DMS53 (cell line): ENCODE results near the gene RGS7.

ENCODE experiments used
- DNase-seq: peaks from one replicate; lab custom pipeline; 2025; lab: John Stamatoyannopoulos, UW

The RGS7 gene

DNA sequence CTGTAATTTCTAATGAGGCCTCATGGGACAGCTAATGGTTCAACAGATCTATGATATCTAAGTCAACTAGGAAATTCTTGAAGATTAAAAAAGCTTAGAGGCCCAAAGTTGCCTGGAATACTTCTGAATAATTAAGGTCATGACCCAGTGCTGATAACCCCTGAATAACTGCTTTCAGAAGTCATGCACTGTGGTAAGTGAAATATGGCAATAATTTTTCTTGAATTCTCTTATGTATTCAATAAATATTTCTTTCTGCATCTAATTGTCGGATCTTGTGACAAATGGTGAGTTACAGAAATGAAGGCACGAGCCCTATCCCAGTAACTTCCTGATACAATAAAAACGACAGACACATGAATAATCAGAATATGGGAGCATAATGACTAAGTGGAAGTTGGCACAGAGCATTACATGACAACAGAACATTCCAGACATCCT lies 525.8 kb downstream of the RGS7 start:
- no peak for DNase-seq

- no peak for DNase-seq
Measured at GRCh38 chr1:240829487-240829886, 527.5 kb downstream of the RGS7 start.

DNA sequence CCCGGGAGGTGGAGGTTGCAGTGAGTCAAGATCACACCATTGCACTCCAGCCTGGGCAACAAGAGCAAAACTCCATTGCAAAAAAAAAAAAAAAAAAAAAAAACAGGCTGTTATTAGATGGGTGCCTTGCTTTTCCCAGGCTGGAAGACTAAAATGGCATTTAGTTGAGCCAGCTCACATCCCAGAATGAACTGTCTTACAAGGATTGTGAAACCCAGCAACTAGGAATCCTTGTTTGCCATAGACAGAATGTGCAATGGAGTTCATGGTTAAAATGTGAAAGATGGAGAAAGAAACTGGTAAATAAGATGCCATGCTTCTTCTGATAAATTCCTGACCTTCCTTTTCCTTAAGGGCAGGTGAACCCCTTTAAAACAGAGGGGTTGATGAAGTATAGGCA lies 529.2 kb downstream of the RGS7 start:
- no peak for DNase-seq

GRCh38 chr1:240824238-240824637 lies 532.8 kb downstream of the RGS7 start:
- no peak for DNase-seq

DNA sequence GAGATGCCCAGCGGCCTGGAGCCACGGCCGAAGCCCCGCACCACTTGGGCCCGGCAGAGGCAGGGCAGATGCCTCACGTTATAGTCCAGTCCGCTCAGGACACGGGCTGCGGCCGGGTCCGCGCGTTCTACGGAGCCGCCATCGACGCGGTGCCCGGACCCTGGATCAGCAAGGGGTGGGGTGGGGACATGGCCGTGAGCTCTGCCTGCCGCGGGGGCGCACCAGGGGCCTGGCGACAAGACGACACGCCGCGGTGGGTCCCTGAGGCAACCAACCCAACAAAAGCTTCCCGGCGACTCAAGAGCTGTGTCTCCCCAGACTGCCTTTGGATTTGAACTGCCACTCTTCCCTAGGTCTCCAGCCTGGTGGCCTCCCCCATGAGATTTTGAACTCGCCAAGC lies 533.6 kb downstream of the RGS7 start:
- no peak for DNase-seq

DNA sequence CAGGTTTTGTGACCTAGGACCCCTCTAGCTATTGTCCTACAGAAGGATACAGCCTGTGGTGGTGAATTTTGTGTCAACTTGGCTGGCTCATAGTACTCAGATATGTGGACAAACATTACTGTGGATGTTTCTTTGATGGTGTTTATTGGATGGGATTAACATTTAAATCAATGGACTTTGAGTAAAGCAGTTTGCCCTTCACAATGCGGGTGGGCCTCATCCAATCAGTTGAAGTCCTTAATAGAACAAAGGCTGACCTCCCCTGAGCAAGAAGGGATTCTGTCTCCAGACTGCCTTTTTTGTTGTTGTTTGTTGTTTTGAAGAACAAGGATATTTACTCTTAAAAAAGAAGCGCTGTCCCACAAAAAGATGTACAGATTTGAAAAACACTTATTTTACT lies 535.1 kb downstream of the RGS7 start:
- DNase-seq: no peak

DNA sequence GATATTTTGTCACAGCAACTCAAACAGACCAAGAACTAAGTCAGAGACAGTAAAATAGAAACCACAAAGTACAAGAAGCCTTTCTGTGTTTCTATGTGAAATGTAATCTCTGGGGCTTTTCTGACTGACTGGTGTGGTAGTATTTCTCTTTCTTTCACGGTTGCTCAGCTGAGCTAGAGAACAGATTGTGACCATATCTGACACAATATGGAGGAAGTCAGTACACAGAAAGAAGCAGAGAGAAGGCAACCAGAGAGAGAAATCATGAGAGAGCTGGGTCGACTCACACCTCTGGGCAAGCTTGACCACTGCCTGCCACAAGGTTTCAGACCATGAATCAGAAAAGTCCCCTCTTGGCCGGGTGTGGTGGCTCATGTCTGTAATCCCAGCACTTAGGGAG lies 536.2 kb downstream of the RGS7 start:
- DNase-seq: no peak

- no peak for DNase-seq
Measured at GRCh38 chr1:240816472-240816871, 540.5 kb downstream of the RGS7 start.

GRCh38 chr1:240813720-240814119 lies 543.3 kb downstream of the RGS7 start:
- no peak for DNase-seq

GRCh38 chr1:240811256-240811655 lies 545.7 kb downstream of the RGS7 start:
- DNase-seq: no peak

GRCh38 chr1:240808381-240808780 lies 548.6 kb downstream of the RGS7 start:
- DNase-seq: no peak

GRCh38 chr1:240806200-240806745 lies 550.7 kb downstream of the RGS7 start:
- no peak for DNase-seq

DNA sequence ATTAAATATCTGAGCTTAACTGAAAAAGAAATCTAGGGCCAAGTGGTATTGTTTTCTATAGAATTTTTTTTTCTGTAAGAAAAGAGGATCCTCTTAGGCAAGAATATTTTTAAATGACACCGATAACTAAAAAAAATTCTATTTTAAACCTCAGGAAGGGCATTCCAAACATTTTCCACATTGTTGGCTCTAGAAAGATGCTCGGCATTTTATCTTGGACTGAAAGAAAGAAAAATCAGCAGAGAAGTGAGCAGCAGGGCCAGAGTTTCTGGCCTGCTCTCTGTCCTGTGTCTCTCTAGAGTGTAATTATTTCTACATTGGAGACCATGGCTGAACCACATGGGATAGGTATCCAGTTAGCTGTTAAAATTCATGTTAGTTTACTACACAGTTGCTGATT lies 552.5 kb downstream of the RGS7 start:
- no peak for DNase-seq

GRCh38 chr1:240803151-240803550 lies 553.9 kb downstream of the RGS7 start:
- peak; percentile 90 for DNase-seq

GRCh38 chr1:240802271-240802670 lies 554.7 kb downstream of the RGS7 start:
- no peak for DNase-seq

DNA sequence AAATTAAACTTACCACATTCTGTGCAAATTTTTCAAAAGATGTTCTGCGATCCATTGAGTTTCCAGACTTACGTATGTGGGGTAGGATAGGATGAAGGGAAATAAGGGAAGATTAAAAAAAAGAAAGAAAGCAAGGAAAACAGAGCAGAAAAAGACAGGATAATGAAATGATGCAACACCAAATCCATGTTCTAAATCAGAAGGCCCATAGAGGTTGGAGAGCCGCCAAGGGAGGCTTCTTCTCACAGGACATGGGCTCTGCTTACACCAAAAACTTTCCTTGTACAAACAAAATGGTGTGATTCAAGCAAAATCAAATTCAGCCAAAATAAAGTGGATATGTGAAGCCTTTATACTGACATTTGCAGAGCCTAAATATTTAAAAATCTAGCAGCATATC lies 555.6 kb downstream of the RGS7 start:
- DNase-seq: no peak

- DNase-seq: no peak
Measured at GRCh38 chr1:240800291-240800690, 556.7 kb downstream of the RGS7 start.

- peak; percentile 75 for DNase-seq
Measured at GRCh38 chr1:240797050-240797449, 560.0 kb downstream of the RGS7 start.

GRCh38 chr1:240794046-240794843 lies 562.8 kb downstream of the RGS7 start:
- no peak for DNase-seq

DNA sequence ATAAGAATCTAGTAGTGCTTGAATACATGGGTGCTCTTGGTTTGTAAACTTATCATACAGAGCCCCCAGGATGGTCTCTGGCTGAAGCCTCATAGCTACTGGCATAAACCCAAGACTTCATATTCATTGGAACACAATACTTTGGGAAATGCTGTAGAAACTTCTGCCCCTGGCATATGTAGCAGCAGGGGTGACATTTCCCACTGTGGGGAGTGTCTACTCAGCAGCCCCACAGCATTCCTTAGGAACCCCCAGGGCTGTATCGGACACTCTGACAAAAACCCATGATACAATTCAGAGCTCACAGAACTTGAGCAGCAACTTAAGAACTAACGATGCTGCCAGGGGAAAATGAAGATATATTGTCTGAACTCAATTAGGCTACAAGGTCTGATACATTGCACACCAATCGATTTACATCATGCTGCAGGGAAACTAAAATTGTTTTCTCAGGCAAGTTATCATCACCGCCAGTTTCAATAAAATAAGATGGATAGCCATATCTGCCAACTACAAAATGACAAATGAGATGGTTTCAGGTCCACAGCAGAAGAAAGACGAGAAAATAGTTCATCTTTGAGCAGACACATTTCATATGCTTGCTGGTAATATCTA lies 564.0 kb downstream of the RGS7 start:
- no peak for DNase-seq

- no peak for DNase-seq
Measured at GRCh38 chr1:240790856-240791255, 566.1 kb downstream of the RGS7 start.

DNA sequence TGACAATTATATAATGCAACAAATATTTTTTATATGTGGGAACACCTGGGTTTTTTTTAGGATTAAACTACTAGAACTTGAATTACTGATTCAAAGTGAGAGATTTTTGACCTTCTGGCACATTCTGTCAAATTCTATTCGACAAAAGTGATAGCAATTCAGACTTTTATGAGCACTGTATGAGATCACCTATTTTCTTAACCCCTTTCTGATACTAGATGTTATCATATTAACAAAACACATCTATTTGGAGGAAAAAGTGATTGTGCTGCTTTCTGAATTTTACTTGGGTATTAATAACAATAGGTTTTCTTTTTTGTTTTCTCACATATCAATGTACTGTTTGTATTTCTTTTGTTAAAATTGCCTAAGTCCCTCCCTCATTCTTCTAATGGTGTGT lies 570.1 kb downstream of the RGS7 start:
- DNase-seq: no peak

GRCh38 chr1:240784776-240785175 lies 572.2 kb downstream of the RGS7 start:
- no peak for DNase-seq
